WERI-Rb-1 (cell line): ENCODE measurements around the gene ST6GALNAC4.

Experiments
- DNase-seq: peaks from one replicate; pipeline ENCODE4 v3.0.0-alpha.2; 2020
- H3K27ac ChIP-seq: fragments of 250-450 bp; sonication (Bioruptor Pico); 2 replicates; pipeline ENCODE4 v1.5.1; 2020; ENCODE audit warnings: mild to moderate bottlenecking, moderate library complexity
- H3K27me3 ChIP-seq: fragments of 250-450 bp; sonication (Bioruptor Pico); 2 replicates; pipeline ENCODE4 v1.5.1; 2021; ENCODE audit warnings: mild to moderate bottlenecking, low read depth, moderate library complexity; ENCODE audit not compliant: insufficient read depth, severe bottlenecking
- H3K36me3 ChIP-seq: fragments of 250-450 bp; sonication (Bioruptor Pico); 2 replicates; pipeline ENCODE4 v1.5.1; 2020; ENCODE audit warnings: mild to moderate bottlenecking, moderate library complexity
- H3K4me3 ChIP-seq: 2 replicates; pipeline ENCODE4 v1.5.1; 2011; ENCODE audit warnings: low read depth, mild to moderate bottlenecking, control low read depth, low read length
- H3K9me3 ChIP-seq: fragments of 250-450 bp; sonication (Bioruptor Pico); 2 replicates; pipeline ENCODE4 v1.5.1; 2021; ENCODE audit warnings: mild to moderate bottlenecking, moderate library complexity; ENCODE audit not compliant: severe bottlenecking
- CTCF ChIP-seq: IDR thresholded peaks from 2 replicates; pipeline ENCODE4 v1.5.1; 2011; ENCODE audit warnings: low read depth, mild to moderate bottlenecking, control low read depth, inconsistent platforms, low read length

ST6GALNAC4 gene

GRCh38 chr9:127892831-127893230, 24.0 kb downstream of the ST6GALNAC4 start:
- Histone ChIP-seq H3K4me3 (no peak overlapping the region), H3K27me3 (no peaks in the 10 kb centered on the region), H3K36me3 (peaks cover 79% of the 10 kb centered on the region), H3K27ac (no peak overlapping the region), H3K9me3 (peaks cover 3% of the 10 kb centered on the region)
- no peak for TF ChIP-seq CTCF
- no peak for DNase-seq

- Histone ChIP-seq H3K36me3 (peaks cover 73% of the 10 kb centered on the region), H3K4me3 (no peak overlapping the region), H3K9me3 (peaks cover 3% of the 10 kb centered on the region), H3K27me3 (no peaks in the 10 kb centered on the region), H3K27ac (no peak overlapping the region)
- no peak for TF ChIP-seq CTCF
- no peak for DNase-seq
Observed at GRCh38 chr9:127890053-127890452, 26.8 kb downstream of the ST6GALNAC4 start.

- Histone ChIP-seq H3K4me3 (no peak overlapping the region), H3K9me3 (no peaks in the 10 kb centered on the region), H3K27ac (no peak overlapping the region), H3K36me3 (peaks cover 56% of the 10 kb centered on the region), H3K27me3 (no peaks in the 10 kb centered on the region)
- TF ChIP-seq CTCF: peak; percentile 54; the same call in 1 of the 2 replicates
- no peak for DNase-seq
Observed at GRCh38 chr9:127887792-127888191, 29.0 kb downstream of the ST6GALNAC4 start.

GRCh38 chr9:127886401-127886972, 30.4 kb downstream of the ST6GALNAC4 start:
- peak overlapping the region; percentile 81 for H3K27ac ChIP-seq
- no peak overlapping the region for H3K4me3 ChIP-seq
- H3K27me3 ChIP-seq: no peaks in the 10 kb centered on the region
- no peaks in the 10 kb centered on the region for H3K9me3 ChIP-seq
- peaks cover 47% of the 10 kb centered on the region for H3K36me3 ChIP-seq
- no peak for DNase-seq
- no peak for TF ChIP-seq CTCF

GRCh38 chr9:127885508-127886281, 31.1 kb downstream of the ST6GALNAC4 start:
- no peak for DNase-seq
- Histone ChIP-seq H3K27me3 (no peaks in the 10 kb centered on the region), H3K27ac (peak overlapping the region; percentile 81), H3K9me3 (no peaks in the 10 kb centered on the region), H3K4me3 (no peak overlapping the region), H3K36me3 (peaks cover 40% of the 10 kb centered on the region)
- TF ChIP-seq CTCF: no peak
